Esophagus (tissue), 2 donors: Measurements from ENCODE around the gene DPY19L2. TPM values are rescaled to one million over a fixed set of nuclear protein-coding genes. Genes with fewer than 3 reads are reported as not detected.
"Not testable (repeated sequence)": the region's sequence is repeated elsewhere in the genome, so short reads cannot be mapped to it uniquely, and the experiment has no call there.

ENCODE experiments used
- H3K27ac ChIP-seq, 2 donors: one replicate each; pipeline ENCODE4 v1.5.1; 2013; ENCODE audit warnings: low read depth in 2 of 2, mild to moderate bottlenecking in 2 of 2, inconsistent platforms in 1 of 2, low read length in 1 of 2, moderate library complexity in 1 of 2
- H3K27me3 ChIP-seq, 2 donors: one replicate each; pipeline ENCODE4 v1.6.1; 2013; ENCODE audit warnings: low read length in 2 of 2, control low read depth in 1 of 2, mild to moderate bottlenecking in 1 of 2; ENCODE audit not compliant: insufficient read depth in 2 of 2, control insufficient read depth in 1 of 2
- H3K36me3 ChIP-seq, 2 donors: one replicate each; pipeline ENCODE4 v1.6.1; 2013; ENCODE audit warnings: low read length in 1 of 2; ENCODE audit not compliant: control insufficient read depth in 2 of 2, insufficient read depth in 2 of 2
- H3K4me1 ChIP-seq, 2 donors: one replicate each; pipeline ENCODE4 v1.6.1; 2013; ENCODE audit warnings: low read length in 1 of 2; ENCODE audit not compliant: control insufficient read depth in 2 of 2, insufficient read depth in 2 of 2
- H3K4me3 ChIP-seq, 2 donors: one replicate each; pipeline ENCODE4 v1.5.1; 2013; ENCODE audit warnings: low read length in 2 of 2, mild to moderate bottlenecking in 2 of 2, low read depth in 1 of 2, moderate library complexity in 1 of 2
- H3K9me3 ChIP-seq, 2 donors: one replicate each; pipeline ENCODE4 v1.6.1; 2013; ENCODE audit warnings: mild to moderate bottlenecking in 2 of 2, low read depth in 1 of 2, low read length in 1 of 2, moderate library complexity in 1 of 2; ENCODE audit not compliant: control insufficient read depth in 2 of 2, insufficient read depth in 1 of 2
- WGBS, 2 donors: extraction: QIAGEN DNeasy Blood & Tissue Kit; methylation state at CpG; one replicate each; pipeline ENCODE4 v1.1.7; 2013; 5-methylcytosine and 5-hydroxymethylcytosine counted together
- polyA plus RNA-seq, 2 donors: library from polyadenylated mRNA; stranded (reverse); fragments of 200-250 nt; gene quantifications; one replicate each; pipeline ENCODE4 v1.2.3, GENCODE V29; 2013
- donor health status: healthy with polysubstance abuse.
- donor health status: Bipolar disorder and iron deficiency.

The DPY19L2 gene
- polyA plus RNA-seq, 2 donors = 1.3 to 3.4 TPM

DNA sequence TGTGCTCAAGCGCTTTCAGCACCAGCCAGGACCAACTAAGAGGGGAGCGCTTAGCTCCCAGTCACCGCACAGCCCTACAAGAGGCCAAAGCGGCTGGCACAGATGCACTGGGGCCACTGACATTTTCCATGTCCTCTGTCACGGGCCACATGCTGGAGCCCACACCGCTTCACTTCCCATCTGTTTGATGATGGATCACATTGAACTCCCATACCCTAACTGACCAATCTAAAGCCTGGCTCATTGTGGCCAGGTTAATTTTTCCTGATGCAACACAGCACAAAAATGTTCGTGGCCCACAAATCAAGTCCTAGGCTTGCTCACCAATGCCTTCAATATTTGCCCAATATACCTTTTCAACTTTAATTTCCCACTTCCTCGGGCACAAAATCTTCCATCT lies 1.1 kb upstream of the DPY19L2 start:
- not testable (repeated sequence) for H3K4me3 ChIP-seq, H3K27ac ChIP-seq, H3K27me3 ChIP-seq, H3K36me3 ChIP-seq, H3K9me3 ChIP-seq, H3K4me1 ChIP-seq
- 58 to 60% methylated on average over 4 to 6 of the region's 8 CpGs for WGBS, 2 donors

DNA sequence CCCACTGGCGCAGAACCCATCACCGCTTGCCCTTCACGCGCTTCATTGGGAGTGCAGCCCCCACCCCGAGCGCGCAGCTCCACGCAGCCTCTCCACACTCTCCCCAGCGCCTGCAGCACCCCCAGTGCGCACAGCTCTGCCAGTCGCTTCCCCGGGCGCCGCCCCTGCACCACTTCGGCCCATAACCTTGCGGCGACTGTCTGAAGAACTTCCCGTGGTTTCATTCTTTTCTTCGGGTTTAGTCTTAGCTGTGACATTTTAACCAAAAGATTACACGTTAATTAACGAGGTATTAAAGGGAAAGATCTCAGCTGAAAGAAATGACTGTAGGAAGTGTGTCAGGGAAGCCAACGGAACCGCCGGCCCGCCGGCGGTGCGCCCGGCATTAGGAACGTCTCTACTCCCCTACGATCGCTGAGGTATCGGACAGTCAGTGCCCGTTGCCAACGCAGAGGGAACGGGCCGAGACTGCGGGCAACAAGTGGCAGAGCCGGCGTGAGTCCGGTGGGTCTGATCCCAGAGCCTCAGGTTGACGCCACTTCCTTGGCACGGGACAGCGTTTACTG lies 590 bp upstream of the DPY19L2 start:
- not testable (repeated sequence) for H3K27me3 ChIP-seq, H3K36me3 ChIP-seq, H3K4me1 ChIP-seq, H3K9me3 ChIP-seq
- H3K4me3 ChIP-seq = peak overlapping the region; percentile 58 to 64
- 0 to 1% methylated on average over 37 to 44 of the region's 44 CpGs for WGBS, 2 donors
- H3K27ac ChIP-seq = peak overlapping the region; percentile 52 to 60

DNA sequence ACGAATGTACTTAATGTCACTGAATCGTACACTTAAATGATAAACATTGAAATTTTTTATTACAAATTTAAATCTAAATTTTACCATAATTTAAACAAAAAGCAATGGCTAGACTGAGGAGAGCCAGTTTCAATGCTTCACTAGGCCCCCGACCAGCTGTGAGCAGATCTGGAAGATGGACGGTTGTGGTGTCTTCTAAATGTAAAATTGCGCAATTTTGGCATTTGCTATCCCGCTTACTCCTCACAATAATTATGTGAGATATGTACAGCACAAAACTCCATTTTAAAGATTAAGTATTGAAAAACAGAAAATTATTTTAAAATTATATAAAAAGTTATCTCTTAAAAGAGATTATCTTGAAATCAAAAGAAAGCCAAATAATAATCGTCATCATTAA lies 5.3 kb downstream of the DPY19L2 start:
- H3K4me3 ChIP-seq, H3K27me3 ChIP-seq, H3K4me1 ChIP-seq, H3K36me3 ChIP-seq, H3K9me3 ChIP-seq, H3K27ac ChIP-seq: not testable (repeated sequence)
- 86 to 88% methylated on average over 7 of the region's 7 CpGs for WGBS, 2 donors

DNA sequence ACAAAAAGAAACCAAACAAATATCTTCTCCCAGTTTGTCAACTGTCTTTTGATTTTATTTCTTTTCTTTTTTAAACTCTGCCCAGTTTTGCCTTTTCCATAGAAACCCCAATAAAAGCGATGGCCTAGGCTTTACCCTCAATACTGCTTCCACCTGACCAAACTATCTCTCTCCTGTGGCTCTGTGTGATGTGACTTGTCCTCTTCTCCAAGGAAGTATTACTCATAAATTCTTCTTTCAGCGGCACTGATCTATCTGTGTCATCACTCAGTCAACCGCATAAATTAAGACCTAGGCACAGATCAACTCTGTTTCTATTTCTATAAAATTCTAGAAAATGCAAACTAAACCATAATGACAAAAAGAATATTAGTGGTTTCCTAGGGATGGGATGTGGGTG lies 9.8 kb downstream of the DPY19L2 start:
- H3K27me3 ChIP-seq, H3K36me3 ChIP-seq, H3K9me3 ChIP-seq, H3K4me3 ChIP-seq, H3K4me1 ChIP-seq, H3K27ac ChIP-seq: not testable (repeated sequence)
- 82 to 92% methylated on average over 3 of the region's 3 CpGs for WGBS, 2 donors

DNA sequence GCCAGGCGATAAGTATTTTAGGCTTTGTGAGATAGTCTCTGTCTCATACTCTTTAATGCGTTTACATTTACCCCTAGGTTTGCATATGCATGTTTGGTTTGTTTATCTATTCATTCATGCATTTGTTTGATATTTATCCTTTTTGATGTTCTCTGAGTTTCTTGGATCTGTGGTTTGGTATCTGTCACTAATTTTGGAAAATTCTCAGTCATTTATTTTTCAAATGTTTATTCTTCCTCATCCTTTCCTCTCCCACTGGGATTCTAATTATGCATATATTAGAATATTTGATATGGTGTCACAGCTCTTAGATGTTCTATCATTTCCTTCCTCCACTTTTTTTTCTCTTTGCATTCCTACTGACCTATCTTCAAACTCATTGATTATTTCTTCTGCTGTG lies 11.9 kb downstream of the DPY19L2 start:
- H3K4me1 ChIP-seq, H3K4me3 ChIP-seq, H3K27me3 ChIP-seq, H3K36me3 ChIP-seq, H3K27ac ChIP-seq, H3K9me3 ChIP-seq: not testable (repeated sequence)
- 81 to 97% methylated on average over 2 of the region's 2 CpGs for WGBS, 2 donors

DNA sequence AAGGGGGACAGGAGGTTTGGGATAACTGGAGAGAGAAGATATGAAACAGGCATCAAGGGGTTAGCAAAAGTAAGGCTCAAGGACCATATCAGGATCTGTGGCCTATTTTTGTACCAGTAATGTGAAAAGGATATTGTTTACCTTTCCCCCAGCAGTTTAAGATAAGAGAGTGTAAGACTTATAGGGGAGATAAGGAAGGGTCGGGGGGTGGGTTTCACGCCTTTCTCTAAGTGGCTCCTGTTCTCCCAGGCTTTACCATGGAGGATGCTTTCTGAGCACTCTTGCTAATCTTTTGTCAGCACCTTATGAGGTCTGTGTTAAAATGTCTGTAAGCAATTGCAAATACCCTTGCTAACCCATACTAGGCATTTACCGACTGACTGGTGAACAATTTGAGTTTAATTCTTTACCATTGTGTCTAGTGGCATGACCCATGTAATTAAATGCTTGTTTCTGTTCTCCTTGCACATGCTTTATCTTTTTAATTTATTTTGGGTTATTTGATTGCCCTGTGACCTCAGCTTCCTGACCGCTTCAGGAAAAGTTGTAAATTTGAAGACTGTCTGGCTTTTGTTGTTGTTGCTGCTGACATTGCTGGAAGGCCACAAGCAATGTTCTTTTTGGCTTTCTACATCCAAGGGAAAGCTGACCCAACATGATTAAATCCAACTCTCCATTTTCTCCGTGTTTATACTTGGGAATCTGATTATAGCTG lies 12.6 kb downstream of the DPY19L2 start:
- 65 to 67% methylated on average over 5 of the region's 5 CpGs for whole genome bisulfite sequencing, 2 donors
- H3K27me3 ChIP-seq, H3K4me1 ChIP-seq, H3K27ac ChIP-seq, H3K36me3 ChIP-seq, H3K4me3 ChIP-seq, H3K9me3 ChIP-seq: not testable (repeated sequence)

DNA sequence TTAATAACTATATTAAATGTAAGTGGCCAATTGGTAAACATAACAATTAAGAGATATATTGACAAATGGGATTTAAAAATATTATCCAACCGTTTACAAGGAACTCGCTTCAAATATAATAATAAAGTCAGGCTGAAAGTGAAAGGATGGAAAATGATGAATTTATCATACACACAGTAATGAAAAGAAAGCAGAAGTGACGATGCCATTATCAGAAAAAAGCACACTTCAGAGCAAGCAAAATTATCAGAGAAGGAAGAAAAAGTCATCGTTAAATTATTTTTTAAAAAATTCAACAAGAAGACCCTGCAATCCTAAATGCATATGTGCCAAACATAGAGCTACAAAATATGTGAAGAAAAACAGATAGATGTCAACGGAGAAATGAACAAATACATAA lies 13.8 kb downstream of the DPY19L2 start:
- not testable (repeated sequence) for H3K27me3 ChIP-seq, H3K27ac ChIP-seq, H3K36me3 ChIP-seq, H3K9me3 ChIP-seq, H3K4me3 ChIP-seq, H3K4me1 ChIP-seq
- WGBS, 2 donors = 76 to 77% methylated on average over 5 of the region's 5 CpGs

DNA sequence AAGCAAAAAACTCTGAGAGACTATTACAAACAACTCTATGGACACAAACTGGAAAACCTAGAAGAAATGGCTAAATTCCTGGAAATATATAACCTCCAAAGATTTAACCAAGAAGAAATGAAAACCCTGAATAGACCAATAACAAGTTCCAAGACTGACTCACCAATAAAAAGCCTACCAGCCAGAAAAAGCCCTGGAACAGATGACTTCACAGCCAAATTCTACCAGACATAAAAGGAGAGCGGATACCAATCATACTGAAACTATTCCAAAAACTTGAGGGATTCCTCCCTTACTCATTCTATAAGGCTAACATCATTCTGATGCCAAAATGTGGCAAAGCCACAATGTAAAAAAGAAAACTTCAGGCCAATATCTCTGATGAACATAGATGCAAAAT lies 18.8 kb downstream of the DPY19L2 start:
- not testable (repeated sequence) for H3K4me3 ChIP-seq, H3K27ac ChIP-seq, H3K9me3 ChIP-seq, H3K27me3 ChIP-seq, H3K4me1 ChIP-seq, H3K36me3 ChIP-seq
- WGBS, 2 donors = 69 to 88% methylated on average over 1 of the region's 1 CpG

DNA sequence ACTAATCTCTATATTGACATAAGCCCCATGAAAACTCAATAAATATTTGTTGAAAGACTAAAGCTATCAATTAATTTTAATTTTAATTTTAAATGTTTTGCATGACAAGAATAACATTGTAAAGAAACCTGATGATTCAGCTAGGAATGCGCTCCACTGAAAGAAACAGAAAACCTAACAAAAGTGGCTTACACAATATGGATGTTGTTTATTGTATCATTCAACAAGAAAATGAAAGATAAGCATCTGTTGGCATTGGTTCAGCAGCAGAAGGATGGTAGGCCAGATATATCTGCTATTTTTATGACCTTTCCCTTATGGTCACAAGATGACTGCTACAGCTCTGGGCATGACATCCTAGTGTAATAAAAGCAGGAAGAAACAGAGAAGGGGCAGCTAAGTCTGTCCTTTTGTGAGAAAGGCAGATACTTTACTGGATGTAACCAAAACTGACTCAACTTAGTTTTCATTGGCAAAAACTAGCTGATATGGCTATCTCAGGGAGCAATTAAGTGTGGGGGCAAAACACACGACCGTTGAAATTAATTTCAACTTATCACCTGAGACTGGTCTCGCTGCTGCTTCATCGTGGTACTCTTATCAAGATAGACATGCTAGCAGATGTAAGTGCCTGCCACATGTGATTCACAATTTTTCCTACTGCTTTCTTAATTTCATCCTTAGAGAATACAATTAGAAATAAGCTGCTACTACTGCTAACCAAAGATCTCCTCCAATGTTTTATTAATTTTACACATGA lies 24.7 kb downstream of the DPY19L2 start:
- not testable (repeated sequence) for H3K36me3 ChIP-seq, H3K27me3 ChIP-seq, H3K4me1 ChIP-seq, H3K4me3 ChIP-seq, H3K27ac ChIP-seq, H3K9me3 ChIP-seq
- 69 to 75% methylated on average over 5 of the region's 5 CpGs for WGBS, 2 donors

DNA sequence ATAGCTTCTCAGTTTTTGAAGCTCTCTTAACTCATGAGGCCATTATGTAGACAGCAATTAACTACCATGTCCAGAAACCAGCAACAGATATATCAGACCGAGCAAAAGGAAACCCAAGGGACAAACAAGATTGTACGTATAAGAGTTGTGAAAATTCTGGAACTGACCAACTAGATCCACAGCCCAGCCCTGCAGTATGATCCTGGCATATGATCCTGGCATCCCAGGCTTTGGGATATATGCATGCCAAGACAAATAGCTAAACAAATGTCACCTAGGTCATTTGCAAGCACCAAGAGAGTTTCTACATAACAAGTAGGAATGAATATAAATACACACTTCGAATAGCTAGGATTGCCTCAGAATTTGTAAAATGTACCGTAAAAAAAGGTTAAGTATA lies 44.0 kb downstream of the DPY19L2 start:
- H3K9me3 ChIP-seq, H3K36me3 ChIP-seq, H3K4me3 ChIP-seq, H3K4me1 ChIP-seq, H3K27ac ChIP-seq, H3K27me3 ChIP-seq: not testable (repeated sequence)
- 81 to 90% methylated on average over 4 of the region's 4 CpGs for WGBS, 2 donors
